D721Med (cell line): ENCODE results near the gene COL4A1.

ENCODE experiments used
- DNase-seq: peaks from one replicate; pipeline ENCODE4 v3.0.0; 2011; ENCODE audit warnings: low spot score; ENCODE audit not compliant: insufficient read length
- FAIRE-seq: peaks from 2 replicates; lab custom pipeline; 2011; peaks lifted over from hg19 to GRCh38; lab: Jason Lieb, UNC
- TF ChIP-seq, protein P1 (sequence below): IDR thresholded peaks from 2 replicates; pipeline ENCODE4 v1.5.1; 2012; ENCODE audit warnings: mild to moderate bottlenecking, control low read depth; ENCODE audit not compliant: insufficient read depth; ENCODE audit errors: missing control alignments

COL4A1 gene

DNA sequence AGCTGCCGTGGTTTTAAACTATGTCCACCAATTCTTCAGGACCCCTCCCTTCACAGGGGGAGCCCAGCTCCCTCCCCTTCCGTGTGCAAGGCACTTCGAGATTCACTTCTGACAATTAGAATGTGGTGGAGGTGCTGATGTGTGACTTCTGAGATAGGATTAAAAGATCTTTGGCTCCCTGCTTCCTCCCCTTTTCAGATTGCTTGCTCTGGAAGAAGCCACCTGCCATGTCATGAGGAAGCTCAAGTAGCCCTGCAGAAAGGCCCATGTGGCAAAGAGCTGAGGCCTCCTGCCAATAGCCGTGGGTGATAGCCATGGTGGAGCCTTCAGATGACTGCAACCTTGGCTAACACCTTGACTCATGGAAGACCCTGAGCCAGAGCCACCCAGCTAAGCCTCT, 204.9 kb downstream of the COL4A1 start:
- FAIRE-seq (no peak), DNase-seq (no peak)
- TF ChIP-seq, protein P1, sequence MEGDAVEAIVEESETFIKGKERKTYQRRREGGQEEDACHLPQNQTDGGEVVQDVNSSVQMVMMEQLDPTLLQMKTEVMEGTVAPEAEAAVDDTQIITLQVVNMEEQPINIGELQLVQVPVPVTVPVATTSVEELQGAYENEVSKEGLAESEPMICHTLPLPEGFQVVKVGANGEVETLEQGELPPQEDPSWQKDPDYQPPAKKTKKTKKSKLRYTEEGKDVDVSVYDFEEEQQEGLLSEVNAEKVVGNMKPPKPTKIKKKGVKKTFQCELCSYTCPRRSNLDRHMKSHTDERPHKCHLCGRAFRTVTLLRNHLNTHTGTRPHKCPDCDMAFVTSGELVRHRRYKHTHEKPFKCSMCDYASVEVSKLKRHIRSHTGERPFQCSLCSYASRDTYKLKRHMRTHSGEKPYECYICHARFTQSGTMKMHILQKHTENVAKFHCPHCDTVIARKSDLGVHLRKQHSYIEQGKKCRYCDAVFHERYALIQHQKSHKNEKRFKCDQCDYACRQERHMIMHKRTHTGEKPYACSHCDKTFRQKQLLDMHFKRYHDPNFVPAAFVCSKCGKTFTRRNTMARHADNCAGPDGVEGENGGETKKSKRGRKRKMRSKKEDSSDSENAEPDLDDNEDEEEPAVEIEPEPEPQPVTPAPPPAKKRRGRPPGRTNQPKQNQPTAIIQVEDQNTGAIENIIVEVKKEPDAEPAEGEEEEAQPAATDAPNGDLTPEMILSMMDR: no peak

DNA sequence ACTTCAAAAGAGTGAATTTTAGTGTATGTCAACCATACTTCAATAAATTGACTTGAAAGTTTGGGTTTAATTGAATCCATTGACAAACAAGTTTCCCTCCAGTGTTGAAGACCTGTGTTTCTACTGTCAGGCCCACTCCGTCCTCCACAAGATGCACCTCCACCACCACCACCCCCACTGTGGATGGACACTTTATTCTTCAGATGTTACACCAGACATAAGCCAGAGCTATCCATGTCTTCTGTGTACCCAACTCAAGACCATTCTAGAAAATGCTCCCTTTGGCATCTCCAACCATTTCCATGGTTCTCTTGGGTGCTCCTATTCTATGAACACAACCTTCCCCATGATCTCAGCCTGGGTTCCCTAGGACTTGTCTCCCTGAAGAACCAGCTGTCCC, 207.0 kb downstream of the COL4A1 start:
- DNase-seq (no peak), FAIRE-seq (no peak)
- TF ChIP-seq, protein P1: no peak
